ENCODE results near the gene RPL7A. TPM values are rescaled to one million over a fixed set of nuclear protein-coding genes. Genes with fewer than 3 reads are reported as not detected.
A peak's percentile ranks its signal among the peaks of the same experiment; 100 is the strongest.
"Not testable (repeated sequence)": the region's sequence is repeated elsewhere in the genome, so short reads cannot be mapped to it uniquely, and the experiment has no call there.

Gene RPL7A
- polyA plus RNA-seq, 6 donors from 2014 or later, result 715 to 1,392 (median 1,075) TPM

DNA sequence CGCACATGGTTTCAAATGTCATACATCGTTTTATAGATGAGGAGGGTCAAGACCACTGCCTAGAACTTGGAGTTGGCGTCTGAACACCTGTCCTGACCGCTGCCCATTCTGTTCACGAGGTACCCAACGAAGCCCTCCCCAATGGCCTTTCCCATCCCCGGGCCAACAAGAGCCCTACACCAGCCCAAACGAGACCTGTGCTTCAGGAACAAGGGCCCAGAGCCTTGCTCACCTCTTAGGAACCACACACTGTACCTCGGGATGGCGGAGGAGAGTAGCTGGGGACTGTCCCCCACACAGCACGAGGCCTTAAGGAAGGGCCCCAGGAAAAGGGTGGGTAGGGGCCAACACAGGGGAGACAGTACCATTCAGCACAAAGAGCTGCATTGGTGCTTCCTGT lies 15.0 kb upstream of the RPL7A start:
- DNase-seq, result no peak
- Mint-ChIP-seq H3K4me1 (peaks cover 35 to 66% (median 56%) of the 10 kb centered on the region in 3 donors), H3K4me3 (peak overlapping the region in 4 of 8 donors; percentile 49 to 71 (median 58)), H3K27ac (peak overlapping the region in 1 of 6 donors; percentile 62), H3K36me3 (peaks cover 0 to 7% of the 10 kb centered on the region in 2 donors), H3K9me3 (no peaks in the 10 kb centered on the region), H3K27me3 (no peaks in the 10 kb centered on the region)
- ATAC-seq (ENCODE audit: low read depth in 2 of 2), result no peak

DNA sequence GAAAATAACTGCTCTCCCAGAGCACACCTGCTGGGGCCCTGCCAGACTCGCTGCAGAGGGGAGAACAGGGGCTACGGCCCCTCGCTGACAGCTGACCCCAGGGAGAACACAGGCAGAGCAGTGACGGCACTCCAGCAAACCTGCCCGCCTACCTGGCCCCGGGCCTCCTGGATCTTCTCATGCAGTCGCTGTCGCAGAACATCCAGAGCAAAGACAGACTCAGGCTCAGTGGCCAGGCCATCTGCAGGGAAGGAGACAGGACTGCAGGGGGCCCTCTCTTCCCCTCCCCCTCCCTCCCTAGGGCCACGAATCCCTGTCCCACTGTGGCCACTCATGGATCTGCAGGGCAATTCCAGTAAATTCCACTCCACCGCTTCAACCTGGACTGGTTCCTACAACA lies 14.5 kb upstream of the RPL7A start:
- no peak overlapping the region for H3K27ac Mint-ChIP-seq
- no peak for ATAC-seq (ENCODE audit: low read depth in 2 of 2)

DNA sequence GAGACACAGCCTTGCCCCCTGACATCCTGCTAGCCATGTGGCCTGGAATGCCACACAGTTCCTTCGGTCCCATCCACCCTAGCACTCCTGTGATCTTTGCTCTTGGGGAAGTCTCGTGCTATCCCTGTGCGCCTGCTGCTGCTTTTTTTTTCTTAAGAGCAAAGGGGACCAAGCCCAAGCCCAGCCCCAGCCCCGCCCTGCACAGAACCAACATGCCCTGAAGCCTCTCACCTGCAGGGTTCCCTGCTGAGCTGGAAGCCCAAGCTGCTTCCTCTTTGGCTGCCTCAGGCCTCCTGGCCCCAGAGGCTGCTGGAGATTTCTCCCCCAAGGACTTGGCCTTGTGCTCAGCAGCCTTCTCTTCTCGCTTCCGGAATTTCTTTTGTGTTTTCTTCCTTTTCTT lies 13.9 kb upstream of the RPL7A start:
- Mint-ChIP-seq H3K4me1 (peaks cover 32 to 70% (median 58%) of the 10 kb centered on the region in 3 donors), H3K36me3 (peaks cover 5 to 10% of the 10 kb centered on the region in 2 donors), H3K27me3 (no peaks in the 10 kb centered on the region), H3K4me3 (peak overlapping the region in 7 of 8 donors; percentile 9 to 98 (median 63)), H3K9me3 (no peaks in the 10 kb centered on the region), H3K27ac (peak overlapping the region in 1 of 6 donors; percentile 54)
- ATAC-seq (ENCODE audit: low read depth in 2 of 2) (no peak), DNase-seq (no peak)

More for the DNA sequence above, 14.5 kb upstream of the RPL7A start:
- Mint-ChIP-seq H3K9me3 (no peaks in the 10 kb centered on the region), H3K4me3 (peak overlapping the region in 5 of 8 donors; percentile 30 to 97 (median 63)), H3K36me3 (peaks cover 0 to 7% of the 10 kb centered on the region in 2 donors), H3K4me1 (peaks cover 33 to 67% (median 56%) of the 10 kb centered on the region in 3 donors), H3K27me3 (no peaks in the 10 kb centered on the region)
- DNase-seq, result no peak

DNA sequence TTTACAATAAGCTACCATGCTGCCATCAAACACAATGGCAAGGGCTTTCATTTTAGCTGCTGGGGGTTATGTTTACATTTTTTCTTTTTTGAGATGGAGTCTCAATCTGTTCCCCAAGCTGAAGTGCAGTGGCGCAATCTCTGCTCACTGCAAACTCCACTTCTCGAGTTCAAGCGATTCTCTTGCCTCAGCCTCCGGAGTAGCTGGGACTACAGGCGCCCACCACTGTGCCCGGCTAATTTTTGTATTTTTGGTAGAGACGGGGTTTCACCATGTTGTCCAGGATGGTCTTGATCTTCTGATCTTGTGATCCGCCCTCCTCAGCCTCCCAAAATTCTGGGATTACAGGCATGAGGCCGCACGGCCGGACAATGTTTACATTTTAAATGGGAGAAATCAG lies 13.1 kb upstream of the RPL7A start:
- Mint-ChIP-seq H3K4me3 (peak overlapping the region; percentile 88 to 98 (median 97)), H3K27ac (peak overlapping the region in 2 of 6 donors; percentile 87 to 88), H3K4me1 (peaks cover 35 to 70% (median 62%) of the 10 kb centered on the region in 3 donors), H3K36me3 (peaks cover 12 to 18% of the 10 kb centered on the region in 2 donors)
- not testable (repeated sequence) for DNase-seq; ATAC-seq (ENCODE audit: low read depth in 2 of 2); H3K27me3 Mint-ChIP-seq; H3K9me3 Mint-ChIP-seq

DNA sequence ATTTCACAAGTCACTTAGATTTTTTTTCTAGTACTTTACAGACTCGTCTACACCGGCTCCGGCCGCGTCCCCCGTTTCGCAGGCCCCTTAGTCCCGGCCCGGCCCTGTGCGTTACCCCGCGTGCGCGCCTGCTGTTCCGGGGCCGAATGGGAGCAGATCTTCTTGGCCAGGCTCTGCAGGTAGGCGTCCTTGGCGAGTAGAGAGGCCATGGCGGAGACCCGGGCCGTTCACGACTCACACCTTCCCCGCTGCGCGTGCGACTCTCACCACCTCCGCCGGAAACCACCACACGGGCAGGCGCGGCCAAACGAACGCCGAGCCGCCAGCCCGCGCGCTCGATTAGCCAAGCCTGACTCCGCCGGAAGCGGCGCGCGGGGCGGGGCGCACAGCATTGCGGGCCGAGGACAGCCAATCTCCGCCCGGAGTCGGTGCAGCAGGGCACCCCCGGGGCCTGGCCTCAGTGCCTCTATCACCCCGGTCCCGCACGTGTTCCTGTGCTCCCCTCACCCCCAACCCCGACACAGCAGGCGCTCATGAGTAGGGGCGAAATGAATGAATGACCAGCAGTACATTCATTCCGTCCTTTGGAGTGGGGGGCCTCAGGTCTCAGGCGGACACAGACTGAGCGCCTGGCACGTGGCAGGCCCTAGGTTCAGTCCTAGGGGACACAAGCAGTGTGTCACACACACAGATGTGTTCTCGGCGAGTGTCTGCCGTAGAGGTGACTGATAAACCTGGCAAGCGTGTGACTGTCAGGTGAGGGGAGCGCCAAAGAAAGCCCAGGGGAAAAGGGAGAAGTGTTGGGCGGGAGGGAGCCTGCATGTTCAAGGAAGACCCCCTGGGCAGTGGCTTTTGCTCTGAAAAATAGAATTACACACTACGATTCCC lies 11.8 kb upstream of the RPL7A start, which contains the start of gene SURF6:
TSS of gene SURF6 (minus strand) at position 265 of the 888 bp plus-strand sequence. CDS start at position 209, 56 bp downstream.
- Mint-ChIP-seq H3K4me1 (peaks cover 47 to 75% (median 70%) of the 10 kb centered on the region in 3 donors), H3K9me3 (peaks cover 0 to 10% (median 0%) of the 10 kb centered on the region in 7 donors), H3K36me3 (peaks cover 23% of the 10 kb centered on the region in 2 donors), H3K27me3 (no peaks in the 10 kb centered on the region), H3K27ac (peak within 1 kb of the TSS; percentile 78 to 98 (median 94)), H3K4me3 (peak within 1 kb of the TSS; percentile 88 to 98 (median 97))
- DNase-seq (peak; percentile 94), ATAC-seq (ENCODE audit: low read depth in 2 of 2) (peak; percentile 87 to 88)

DNA sequence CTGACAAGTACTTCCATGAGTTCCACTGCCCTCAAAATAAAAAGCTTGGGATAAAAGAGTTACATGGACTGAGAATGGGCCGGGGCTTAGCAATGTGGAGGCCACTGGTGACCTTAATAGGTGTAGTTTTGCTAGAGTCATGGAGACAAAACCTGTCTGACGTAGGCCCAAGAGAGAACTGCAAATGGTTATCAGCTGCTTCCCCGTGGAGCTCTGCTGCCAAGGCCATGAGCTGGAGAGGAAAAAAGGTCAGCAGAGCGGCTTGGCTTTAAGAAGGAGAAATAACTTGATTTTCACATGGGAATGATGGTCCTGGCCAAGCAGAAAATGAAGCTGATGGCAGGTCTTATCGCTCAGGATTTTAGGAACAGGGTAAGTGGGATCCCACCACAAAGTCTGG lies 8.4 kb upstream of the RPL7A start:
- Mint-ChIP-seq H3K27ac (peak overlapping the region in 5 of 6 donors; percentile 67 to 97 (median 94)), H3K4me1 (peaks cover 50 to 76% (median 70%) of the 10 kb centered on the region in 3 donors), H3K9me3 (peaks cover 0 to 10% (median 0%) of the 10 kb centered on the region in 7 donors), H3K36me3 (peaks cover 22 to 30% of the 10 kb centered on the region in 2 donors), H3K27me3 (no peaks in the 10 kb centered on the region), H3K4me3 (peak overlapping the region in 7 of 8 donors; percentile 43 to 86 (median 73))
- no peak for ATAC-seq (ENCODE audit: low read depth in 2 of 2)
- DNase-seq, result no peak

DNA sequence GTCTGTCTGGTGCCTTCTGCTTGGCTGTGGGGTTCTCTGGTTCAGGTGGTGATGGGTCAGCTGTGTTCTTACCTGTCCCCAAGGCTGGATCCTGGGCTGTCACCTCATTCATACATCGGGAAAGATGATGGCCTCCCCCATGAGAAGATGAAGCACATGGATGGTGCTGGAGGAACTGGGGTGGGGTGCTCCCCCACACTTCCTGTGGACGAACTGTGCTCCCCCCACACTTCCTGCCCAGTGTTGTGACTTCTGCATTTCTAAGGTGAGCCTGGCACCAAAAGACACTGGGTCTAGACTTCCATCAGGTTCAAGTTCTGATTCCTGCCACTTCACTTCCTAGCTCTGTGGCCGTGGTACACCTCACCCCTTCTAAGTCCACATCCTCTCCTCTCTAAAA lies 7.8 kb upstream of the RPL7A start:
- H3K27me3 Mint-ChIP-seq, result no peaks in the 10 kb centered on the region
- ATAC-seq (ENCODE audit: low read depth in 2 of 2), result peak; percentile 47 to 51
- H3K27ac Mint-ChIP-seq, result peak overlapping the region; percentile 74 to 97 (median 90)
- DNase-seq, result peak; percentile 55
- peak overlapping the region; percentile 33 to 81 (median 69) for H3K4me3 Mint-ChIP-seq
- peaks cover 47 to 71% (median 67%) of the 10 kb centered on the region in 3 donors for H3K4me1 Mint-ChIP-seq
- peaks cover 0 to 10% (median 0%) of the 10 kb centered on the region in 7 donors for H3K9me3 Mint-ChIP-seq
- H3K36me3 Mint-ChIP-seq, result peaks cover 22 to 30% of the 10 kb centered on the region in 2 donors

DNA sequence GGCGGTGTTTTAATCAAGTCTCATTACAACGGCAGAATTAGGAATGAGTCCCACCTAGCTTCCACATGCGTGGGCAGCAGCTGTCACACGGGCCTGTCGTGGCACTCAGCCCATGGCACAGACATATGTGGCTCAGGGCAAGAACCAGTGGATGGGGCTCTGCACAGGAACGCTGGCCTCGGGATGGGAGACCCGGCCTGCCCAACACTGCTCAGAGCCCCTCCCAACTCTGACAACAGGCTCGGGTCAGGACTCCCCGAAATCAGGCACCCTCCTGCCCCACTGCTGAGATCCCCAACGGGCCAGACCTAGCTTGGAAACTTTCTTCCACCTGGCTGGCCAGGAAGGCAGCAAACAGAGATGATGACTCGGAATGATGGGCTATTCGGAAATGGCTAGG lies 7.1 kb upstream of the RPL7A start:
- peaks cover 43 to 66% (median 61%) of the 10 kb centered on the region in 3 donors for H3K4me1 Mint-ChIP-seq
- peaks cover 22 to 30% of the 10 kb centered on the region in 2 donors for H3K36me3 Mint-ChIP-seq

DNA sequence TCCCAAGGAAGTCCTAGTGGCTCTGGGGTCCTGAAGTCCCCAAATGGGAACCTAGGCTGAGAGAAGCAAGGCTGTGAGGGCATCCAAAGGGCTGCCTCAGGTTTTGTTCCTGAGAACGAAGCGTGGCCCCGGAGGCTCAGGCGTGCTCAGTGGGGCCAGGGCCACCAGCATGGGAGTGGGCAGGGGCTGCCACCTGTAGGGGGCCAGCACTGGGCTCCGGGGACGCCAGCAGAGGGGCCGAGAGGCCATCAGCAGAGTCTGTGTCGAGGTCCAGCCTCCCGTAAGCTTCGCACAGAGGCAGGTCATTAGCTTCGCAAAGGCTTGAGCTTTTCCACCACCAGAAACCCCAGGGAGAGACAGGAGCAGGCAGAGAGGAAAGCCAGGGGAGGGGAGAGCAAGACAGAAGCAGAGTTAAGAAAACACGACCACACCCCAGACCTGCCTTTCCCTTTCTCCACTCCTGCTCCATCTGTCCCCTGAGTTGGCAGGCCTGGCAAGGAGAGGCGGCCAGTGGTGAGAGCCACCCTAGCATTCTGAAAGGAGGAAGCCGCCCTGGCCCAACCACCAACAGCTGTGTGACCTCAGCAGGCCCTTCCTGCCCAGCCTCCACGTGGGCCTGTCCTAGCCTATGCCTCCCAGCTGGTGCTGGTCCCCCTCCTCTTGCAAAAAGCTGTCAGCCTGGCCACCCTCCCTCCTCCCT lies 6.5 kb upstream of the RPL7A start:
- Mint-ChIP-seq H3K36me3 (peaks cover 22 to 30% of the 10 kb centered on the region in 2 donors), H3K4me1 (peaks cover 46 to 66% (median 61%) of the 10 kb centered on the region in 3 donors), H3K9me3 (peaks cover 0 to 10% (median 0%) of the 10 kb centered on the region in 7 donors), H3K27ac (peak overlapping the region; percentile 32 to 94 (median 74)), H3K4me3 (peak overlapping the region in 7 of 8 donors; percentile 20 to 75 (median 64)), H3K27me3 (no peaks in the 10 kb centered on the region)
- DNase-seq (no peak), ATAC-seq (ENCODE audit: low read depth in 2 of 2) (no peak)

More for the DNA sequence above, 7.1 kb upstream of the RPL7A start:
- Mint-ChIP-seq H3K4me3 (peak overlapping the region in 7 of 8 donors; percentile 12 to 83 (median 73)), H3K27me3 (no peaks in the 10 kb centered on the region), H3K9me3 (peaks cover 0 to 10% (median 0%) of the 10 kb centered on the region in 7 donors), H3K27ac (peak overlapping the region; percentile 27 to 94 (median 82))
- DNase-seq, result no peak
- ATAC-seq (ENCODE audit: low read depth in 2 of 2), result no peak

DNA sequence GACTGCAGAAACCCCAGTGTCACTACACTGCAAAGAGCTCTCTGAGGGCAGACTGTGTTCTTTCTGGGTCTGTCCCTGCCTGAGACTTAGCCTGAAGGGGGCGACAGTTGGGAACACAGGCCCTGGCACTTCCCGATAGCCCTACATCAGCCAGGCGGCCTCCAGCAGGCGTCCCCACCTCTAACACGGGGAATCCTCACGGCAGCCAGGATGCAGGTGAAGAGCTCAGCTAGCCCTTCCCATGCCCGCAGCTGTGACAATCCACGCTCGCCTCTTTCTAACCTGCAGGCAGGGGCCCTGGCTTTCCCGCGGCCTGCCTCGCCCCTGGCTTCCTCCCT lies 6.0 kb upstream of the RPL7A start:
- Mint-ChIP-seq H3K4me3 (peak overlapping the region in 6 of 8 donors; percentile 20 to 75 (median 46)), H3K4me1 (peaks cover 51 to 67% (median 61%) of the 10 kb centered on the region in 3 donors), H3K9me3 (peaks cover 0 to 10% (median 0%) of the 10 kb centered on the region in 7 donors), H3K36me3 (peaks cover 22 to 30% of the 10 kb centered on the region in 2 donors), H3K27me3 (no peaks in the 10 kb centered on the region), H3K27ac (peak overlapping the region in 4 of 6 donors; percentile 52 to 91 (median 74))
- ATAC-seq (ENCODE audit: low read depth in 2 of 2) (no peak), DNase-seq (no peak)

DNA sequence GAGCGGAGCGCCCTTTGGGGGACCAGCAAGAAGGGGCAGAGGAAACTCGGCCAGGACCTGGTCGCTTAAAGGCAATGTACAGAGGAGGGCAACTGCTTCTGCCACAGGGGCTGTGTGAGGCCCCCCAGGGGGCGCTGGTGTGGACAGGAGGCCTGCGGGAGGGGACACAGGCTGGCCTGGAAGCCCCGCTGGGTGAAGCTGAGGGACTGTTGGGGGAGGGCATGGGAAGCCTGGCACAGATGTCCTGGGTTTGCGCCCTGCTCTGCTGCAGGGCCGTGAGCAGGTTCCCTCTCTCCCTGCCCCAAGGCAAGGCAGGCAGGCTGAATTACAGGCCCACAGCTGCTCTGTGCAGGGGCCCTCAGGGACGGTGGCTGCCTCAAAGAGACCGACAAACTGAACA lies 5.4 kb upstream of the RPL7A start:
- H3K27me3 Mint-ChIP-seq, result no peaks in the 10 kb centered on the region
- peak overlapping the region in 2 of 6 donors; percentile 91 for H3K27ac Mint-ChIP-seq
- H3K9me3 Mint-ChIP-seq, result peaks cover 0 to 10% (median 0%) of the 10 kb centered on the region in 7 donors
- no peak for ATAC-seq (ENCODE audit: low read depth in 2 of 2)
- H3K4me3 Mint-ChIP-seq, result peak overlapping the region in 1 of 8 donors; percentile 63
- no peak for DNase-seq
- H3K36me3 Mint-ChIP-seq, result peaks cover 22 to 30% of the 10 kb centered on the region in 2 donors
- H3K4me1 Mint-ChIP-seq, result peaks cover 53 to 70% (median 60%) of the 10 kb centered on the region in 3 donors

DNA sequence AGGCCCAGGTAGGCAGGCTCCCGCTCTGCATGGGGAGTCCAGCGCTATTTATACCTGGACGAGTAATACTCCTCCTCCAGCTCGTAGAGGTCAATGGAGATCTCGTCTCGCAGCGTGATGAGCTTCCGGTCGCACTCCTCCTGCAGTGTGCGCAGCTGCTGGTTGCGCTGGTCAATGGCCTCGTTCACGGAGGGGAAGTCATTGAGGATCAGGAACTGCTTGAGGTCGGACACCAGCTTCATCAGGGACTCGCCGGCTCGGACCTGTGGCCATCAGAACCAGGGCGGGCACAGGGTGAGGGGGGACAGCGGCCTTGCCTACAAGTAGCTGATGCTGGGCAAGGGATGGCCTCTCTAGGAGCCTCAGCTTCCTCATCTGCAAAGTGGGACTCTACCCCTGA lies 3.9 kb upstream of the RPL7A start:
- Mint-ChIP-seq H3K4me3 (peak overlapping the region in 2 of 8 donors; percentile 75 to 95), H3K36me3 (peaks cover 22 to 26% of the 10 kb centered on the region in 2 donors), H3K4me1 (peaks cover 57 to 75% (median 58%) of the 10 kb centered on the region in 3 donors), H3K27ac (peak overlapping the region in 1 of 6 donors; percentile 49), H3K9me3 (peaks cover 0 to 10% (median 0%) of the 10 kb centered on the region in 7 donors), H3K27me3 (no peaks in the 10 kb centered on the region)
- ATAC-seq (ENCODE audit: low read depth in 2 of 2), result no peak
- no peak for DNase-seq

DNA sequence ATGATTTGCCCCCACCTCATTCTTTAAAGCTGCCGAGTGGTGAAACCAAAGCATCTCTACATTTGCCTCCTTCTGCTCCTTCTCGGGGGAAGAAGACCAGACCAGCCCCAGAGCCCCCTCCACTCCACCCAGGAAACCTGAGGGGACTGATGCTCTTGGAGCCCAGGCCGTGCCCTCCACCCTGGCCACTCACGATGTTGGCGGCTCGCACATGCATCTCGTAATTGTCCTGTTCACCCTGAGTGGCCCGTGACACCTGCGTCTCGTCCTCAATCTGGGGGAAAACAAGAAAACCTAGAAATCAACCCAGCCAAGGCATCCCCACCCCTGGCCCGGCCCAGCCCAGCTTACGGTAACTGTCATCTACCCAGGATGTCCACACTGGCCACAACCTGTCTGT lies 3.0 kb upstream of the RPL7A start:
- no peaks in the 10 kb centered on the region for H3K27me3 Mint-ChIP-seq
- DNase-seq, result no peak
- H3K36me3 Mint-ChIP-seq, result peaks cover 17 to 18% of the 10 kb centered on the region in 2 donors
- no peak for ATAC-seq (ENCODE audit: low read depth in 2 of 2)
- H3K9me3 Mint-ChIP-seq, result peaks cover 0 to 4% (median 0%) of the 10 kb centered on the region in 7 donors
- peak overlapping the region in 4 of 6 donors; percentile 30 to 58 (median 50) for H3K27ac Mint-ChIP-seq
- H3K4me1 Mint-ChIP-seq, result peaks cover 50 to 72% (median 57%) of the 10 kb centered on the region in 3 donors
- peak overlapping the region in 3 of 8 donors; percentile 29 to 95 (median 61) for H3K4me3 Mint-ChIP-seq

All from naive B cell (primary cell).